ENCODE results near the gene FKBP9. TPM values are rescaled to one million over a fixed set of nuclear protein-coding genes. Genes with fewer than 3 reads are reported as not detected.

Gene FKBP9
- total RNA-seq, 1 experiment from 2014 or later, result 11.1 TPM

GRCh38 chr7:33039257-33039902, 82.1 kb downstream of the FKBP9 start:
- Histone ChIP-seq H3K14ac (ENCODE audit: insufficient read depth, low read length) (no peak overlapping the region), H2BK5ac (ENCODE audit: insufficient read length, low read length) (no peak overlapping the region), H3K23ac (ENCODE audit: insufficient read length, low read depth, low read length) (no peak overlapping the region), H2BK20ac (ENCODE audit: low read depth, low read length, poor library complexity, severe bottlenecking) (no peak overlapping the region), H3K79me2 (ENCODE audit: insufficient read depth, low read length) (no peaks in the 10 kb centered on the region; the same call in 1 of the 2 replicates), H3K23me2 (ENCODE audit: insufficient read length, low read depth, low read length, poor library complexity, severe bottlenecking) (no peaks in the 10 kb centered on the region), H3K56ac (ENCODE audit: insufficient read length, low read depth, low read length) (no peak overlapping the region), H2BK15ac (ENCODE audit: low read depth, low read length) (no peak overlapping the region), H3K27me3 (ENCODE audit: insufficient read depth, low read length) (no peaks in the 10 kb centered on the region), H3K9me3 (ENCODE audit: control insufficient read depth, low read depth, low read length) (no peaks in the 10 kb centered on the region), H3K9ac (ENCODE audit: extremely low read depth, insufficient read length, low read length) (no peak overlapping the region), H2AFZ (ENCODE audit: low read length) (no peak overlapping the region), H3T11ph (ENCODE audit: low read length) (no peak overlapping the region), H4K91ac (ENCODE audit: insufficient read length, low read depth, low read length) (no peak overlapping the region), H4K20me1 (ENCODE audit: control insufficient read depth, insufficient read depth, insufficient read length) (no peaks in the 10 kb centered on the region), H3K79me1 (ENCODE audit: insufficient read depth, low read depth, low read length, poor library complexity, severe bottlenecking) (peaks cover 5% of the 10 kb centered on the region), H3K4me1 (ENCODE audit: insufficient read depth, low read length) (no peaks in the 10 kb centered on the region), H4K8ac (replicated peaks; ENCODE audit: insufficient read length, low read depth, low read length) (no peak overlapping the region), H3K4me2 (ENCODE audit: insufficient read depth, insufficient read length, low read length) (no peak overlapping the region), H3K4ac (ENCODE audit: low read depth, low read length) (no peak overlapping the region), H2BK12ac (ENCODE audit: insufficient read length, low read depth, low read length) (no peak overlapping the region), H2BK120ac (ENCODE audit: low read depth, low read length, poor library complexity, severe bottlenecking) (no peak overlapping the region), H3K27ac (ENCODE audit: insufficient read length, low read depth, low read length) (no peak overlapping the region), H4K5ac (ENCODE audit: insufficient read length, low read depth, low read length) (no peak overlapping the region), H2AK5ac (ENCODE audit: insufficient read length, low read length) (no peak overlapping the region), H3K18ac (ENCODE audit: insufficient read length, low read depth, low read length) (no peak overlapping the region)
- H3K9me3 Mint-ChIP-seq, result no peaks in the 10 kb centered on the region
- no peak for DNase-seq
- H3K4me1 Mint-ChIP-seq, result peaks cover 0 to 2% of the 10 kb centered on the region in 2 experiments; a peak in 1 of 4 replicates
- no peak for TF ChIP-seq CTCF (conservative IDR thresholded peaks at IDR 0.05)
- no peak overlapping the region for H3K27ac Mint-ChIP-seq
- no peaks in the 10 kb centered on the region for H3K27me3 Mint-ChIP-seq (ENCODE audit: low read depth)
- WGBS (ENCODE audit: extremely low coverage, insufficient read length, low lambda C conversion rate), result no CpG with 5 or more reads among the region's 5 CpGs
- H3K4me3 Mint-ChIP-seq, result no peak overlapping the region
- H3K36me3 Mint-ChIP-seq (ENCODE audit: insufficient read depth in 1 of 3, low read depth in 3 of 3), result peaks cover 0 to 1% (median 0%) of the 10 kb centered on the region in 3 experiments; a peak in 1 of 7 replicates

Data from H9 (cell line).